Activated CD8-positive, alpha-beta T cell treated with anti-CD3 and anti-CD28 coated beads for 36 hours (primary cell): ENCODE data around the gene DCP1B. TPM values are rescaled to one million over a fixed set of nuclear protein-coding genes. Genes with fewer than 3 reads are reported as not detected.

Experiments used
- ATAC-seq: fragments of 200-7000 bp; cut with Tn5 transposase; one replicate; pipeline ENCODE4 v1.10.0; 2021; ENCODE audit warnings: mild to moderate bottlenecking, moderate library complexity
- CTCF ChIA-PET: fragments of 350-600 bp; sonication (Branson Sonifier 250); formaldehyde crosslinking; loops from one replicate; lab custom pipeline; 2021; ENCODE audit warnings: antibody characterized with exemption; lab: Charles Lee
- POLR2A ChIA-PET: fragments of 350-600 bp; sonication (Branson Sonifier 250); formaldehyde crosslinking; loops from one replicate; lab custom pipeline; 2021; ENCODE audit warnings: antibody characterized with exemption; lab: Charles Lee
- DNase-seq: peaks from one replicate; pipeline ENCODE4 v3.0.0-alpha.2; 2020
- H3K27ac Mint-ChIP-seq: one replicate; pipeline ENCODE4 v1.8.0; 2021; ENCODE audit warnings: mild to moderate bottlenecking, mixed read lengths
- H3K27me3 Mint-ChIP-seq: one replicate; pipeline ENCODE4 v1.8.0; 2021; ENCODE audit warnings: mixed read lengths
- H3K36me3 Mint-ChIP-seq: one replicate; pipeline ENCODE4 v1.8.0; 2021; ENCODE audit warnings: low read depth, mixed read lengths
- H3K4me1 Mint-ChIP-seq: one replicate; pipeline ENCODE4 v1.8.0; 2021; ENCODE audit warnings: low read depth, mixed read lengths
- H3K4me3 Mint-ChIP-seq: one replicate; pipeline ENCODE4 v1.8.0; 2021; ENCODE audit warnings: mild to moderate bottlenecking, moderate library complexity, mixed read lengths
- H3K9me3 Mint-ChIP-seq: one replicate; pipeline ENCODE4 v1.8.0; 2021; ENCODE audit warnings: mixed read lengths
- intact Hi-C: fragments of 100-400 bp; cut with micrococcal nuclease; formaldehyde crosslinking; loops from one replicate; pipeline ENCODE4 v1.10.0; 2022
- total RNA-seq, 2 experiments: library from RNA; stranded (reverse); gene quantifications; one replicate each; pipeline ENCODE4 v1.2.3, GENCODE V29; 2021
- TF ChIP-seq, protein P1 (sequence below): fragments of 200-600 bp; IDR thresholded peaks from one replicate; pipeline ENCODE4 v1.8.0; 2022; ENCODE audit warnings: antibody characterized with exemption, mild to moderate bottlenecking

DCP1B gene
- total RNA-seq, 2 experiments from 2014 or later = 14.2 to 15.7 TPM

DNA sequence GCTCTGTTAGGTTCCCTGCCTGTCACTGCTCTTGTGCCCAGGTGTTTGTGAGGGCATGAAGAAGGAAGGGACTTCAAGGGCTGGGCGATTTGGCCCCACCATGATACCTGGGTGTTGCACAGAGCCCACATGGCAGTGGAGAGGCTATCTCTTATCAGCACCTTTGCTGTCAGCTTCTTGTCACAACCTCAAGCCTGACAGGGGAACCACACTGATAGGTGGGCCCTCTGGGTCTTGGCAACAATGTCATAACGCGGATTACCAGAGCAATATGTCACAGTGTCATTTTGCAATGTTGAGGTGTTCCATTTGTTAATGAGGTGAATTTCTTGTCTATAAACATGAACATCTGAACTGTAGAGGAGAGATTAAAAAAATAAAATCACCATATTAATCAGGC, 25.6 kb upstream of the DCP1B start:
- H3K9me3 Mint-ChIP-seq = no peaks in the 10 kb centered on the region
- peaks cover 24% of the 10 kb centered on the region for H3K27me3 Mint-ChIP-seq
- intact Hi-C loops = no loop called here
- ATAC-seq (no peak), DNase-seq (no peak)
- peaks cover 5% of the 10 kb centered on the region for H3K4me1 Mint-ChIP-seq
- POLR2A ChIA-PET = no interaction called here
- TF ChIP-seq, protein P1, sequence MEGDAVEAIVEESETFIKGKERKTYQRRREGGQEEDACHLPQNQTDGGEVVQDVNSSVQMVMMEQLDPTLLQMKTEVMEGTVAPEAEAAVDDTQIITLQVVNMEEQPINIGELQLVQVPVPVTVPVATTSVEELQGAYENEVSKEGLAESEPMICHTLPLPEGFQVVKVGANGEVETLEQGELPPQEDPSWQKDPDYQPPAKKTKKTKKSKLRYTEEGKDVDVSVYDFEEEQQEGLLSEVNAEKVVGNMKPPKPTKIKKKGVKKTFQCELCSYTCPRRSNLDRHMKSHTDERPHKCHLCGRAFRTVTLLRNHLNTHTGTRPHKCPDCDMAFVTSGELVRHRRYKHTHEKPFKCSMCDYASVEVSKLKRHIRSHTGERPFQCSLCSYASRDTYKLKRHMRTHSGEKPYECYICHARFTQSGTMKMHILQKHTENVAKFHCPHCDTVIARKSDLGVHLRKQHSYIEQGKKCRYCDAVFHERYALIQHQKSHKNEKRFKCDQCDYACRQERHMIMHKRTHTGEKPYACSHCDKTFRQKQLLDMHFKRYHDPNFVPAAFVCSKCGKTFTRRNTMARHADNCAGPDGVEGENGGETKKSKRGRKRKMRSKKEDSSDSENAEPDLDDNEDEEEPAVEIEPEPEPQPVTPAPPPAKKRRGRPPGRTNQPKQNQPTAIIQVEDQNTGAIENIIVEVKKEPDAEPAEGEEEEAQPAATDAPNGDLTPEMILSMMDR = no peak
- H3K4me3 Mint-ChIP-seq = no peak overlapping the region
- no peaks in the 10 kb centered on the region for H3K36me3 Mint-ChIP-seq
- H3K27ac Mint-ChIP-seq = no peak overlapping the region
- CTCF ChIA-PET = no interaction called here

DNA sequence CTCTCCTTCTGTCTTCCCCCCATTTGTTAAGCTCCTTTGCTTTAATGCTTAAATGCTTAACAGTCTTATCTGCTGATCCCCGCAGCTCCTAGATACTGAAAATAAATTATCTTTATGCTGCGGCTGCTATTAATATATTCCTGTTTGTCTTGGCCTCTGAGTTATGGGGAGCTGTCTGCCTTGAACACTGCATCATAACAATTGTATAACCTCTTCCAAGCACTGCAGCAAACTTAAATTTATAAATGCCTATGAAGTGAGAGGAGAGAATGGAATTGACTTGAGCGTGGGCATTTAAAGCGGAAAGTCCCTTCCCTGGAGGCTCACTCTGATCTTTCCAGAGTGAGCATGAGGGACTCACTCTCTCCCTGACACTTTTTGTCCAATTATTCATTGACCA, 23.1 kb upstream of the DCP1B start:
- intact Hi-C loops = no loop called here
- TF ChIP-seq, protein P1 = no peak
- H3K27me3 Mint-ChIP-seq = peaks cover 14% of the 10 kb centered on the region
- POLR2A ChIA-PET = no interaction called here
- DNase-seq (no peak), ATAC-seq (no peak)
- no peaks in the 10 kb centered on the region for H3K4me1 Mint-ChIP-seq
- H3K4me3 Mint-ChIP-seq = no peak overlapping the region
- H3K27ac Mint-ChIP-seq = no peak overlapping the region
- no peaks in the 10 kb centered on the region for H3K9me3 Mint-ChIP-seq
- H3K36me3 Mint-ChIP-seq = no peaks in the 10 kb centered on the region
- CTCF ChIA-PET = interaction anchor here (1.0 to 1.4 kb wide), 2 partner anchors 9 kb away, joined by 3 to 4 read pairs; no protein-coding TSS in a partner anchor

DNA sequence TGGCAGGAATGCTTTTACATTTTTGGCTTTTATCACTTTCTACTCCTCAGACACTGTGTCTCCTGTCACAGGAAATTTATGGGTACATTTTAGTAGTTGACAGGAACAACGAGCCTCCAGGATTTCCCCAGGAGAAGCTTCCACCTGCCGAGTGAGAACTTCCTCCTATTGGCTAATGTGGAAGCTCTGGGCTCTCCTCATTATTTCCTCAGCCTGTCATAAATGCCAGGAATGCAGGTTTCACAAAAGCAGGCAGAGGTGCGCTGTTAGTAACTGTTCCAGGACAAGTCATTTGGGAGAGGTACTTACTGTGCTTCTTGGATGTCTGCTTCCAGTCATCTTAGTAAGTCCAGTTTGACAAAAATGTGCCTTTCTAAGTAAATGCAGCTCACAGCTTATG, 19.1 kb upstream of the DCP1B start:
- ChIA-PET POLR2A (interaction anchor here (0.7 to 0.8 kb wide), 2 partner anchors 10 to 70 kb away, joined by 3 read pairs; no protein-coding TSS in a partner anchor), CTCF (interaction anchor here (0.7 to 1.5 kb wide), 5 partner anchors 11 to 372 kb away, joined by 3 to 8 read pairs (median 3); no protein-coding TSS in a partner anchor)
- no peaks in the 10 kb centered on the region for H3K36me3 Mint-ChIP-seq
- peaks cover 6% of the 10 kb centered on the region for H3K27me3 Mint-ChIP-seq
- TF ChIP-seq, protein P1 = no peak
- H3K4me3 Mint-ChIP-seq = no peak overlapping the region
- H3K4me1 Mint-ChIP-seq = no peaks in the 10 kb centered on the region
- no peaks in the 10 kb centered on the region for H3K9me3 Mint-ChIP-seq
- no peak for DNase-seq
- intact Hi-C loops = no loop called here
- no peak for ATAC-seq
- no peak overlapping the region for H3K27ac Mint-ChIP-seq

DNA sequence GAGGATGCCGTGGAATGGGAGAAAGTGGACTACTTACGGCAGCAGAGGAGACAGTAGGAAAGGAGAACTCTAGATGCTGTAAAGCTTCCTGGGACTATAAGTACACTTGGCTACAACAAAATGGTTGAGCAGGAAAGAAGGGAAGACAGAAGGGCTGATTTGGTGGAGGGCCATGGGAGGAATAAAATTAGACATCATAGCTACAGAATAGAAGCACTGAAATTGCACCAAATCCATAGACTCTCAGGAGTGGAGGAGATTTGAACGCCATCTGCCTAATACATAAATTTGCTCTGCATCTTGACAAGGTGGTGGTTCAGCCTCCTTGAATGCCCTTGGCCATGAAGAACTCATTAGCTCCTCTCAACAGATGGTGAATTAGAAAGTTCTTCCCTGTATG, 16.3 kb upstream of the DCP1B start:
- H3K4me1 Mint-ChIP-seq = no peaks in the 10 kb centered on the region
- CTCF ChIA-PET = interaction anchor here (1.1 to 1.8 kb wide), 4 partner anchors 8 to 19 kb away, joined by 3 to 5 read pairs (median 4); no protein-coding TSS in a partner anchor
- TF ChIP-seq, protein P1 = no peak
- no peak overlapping the region for H3K27ac Mint-ChIP-seq
- ATAC-seq (no peak), DNase-seq (no peak)
- POLR2A ChIA-PET = interaction anchor here (0.6 kb wide), 1 partner anchor 49 kb away, joined by 4 read pairs; no protein-coding TSS in a partner anchor
- intact Hi-C loops = no loop called here
- H3K27me3 Mint-ChIP-seq = peaks cover 7% of the 10 kb centered on the region
- no peaks in the 10 kb centered on the region for H3K9me3 Mint-ChIP-seq
- no peak overlapping the region for H3K4me3 Mint-ChIP-seq
- no peaks in the 10 kb centered on the region for H3K36me3 Mint-ChIP-seq

DNA sequence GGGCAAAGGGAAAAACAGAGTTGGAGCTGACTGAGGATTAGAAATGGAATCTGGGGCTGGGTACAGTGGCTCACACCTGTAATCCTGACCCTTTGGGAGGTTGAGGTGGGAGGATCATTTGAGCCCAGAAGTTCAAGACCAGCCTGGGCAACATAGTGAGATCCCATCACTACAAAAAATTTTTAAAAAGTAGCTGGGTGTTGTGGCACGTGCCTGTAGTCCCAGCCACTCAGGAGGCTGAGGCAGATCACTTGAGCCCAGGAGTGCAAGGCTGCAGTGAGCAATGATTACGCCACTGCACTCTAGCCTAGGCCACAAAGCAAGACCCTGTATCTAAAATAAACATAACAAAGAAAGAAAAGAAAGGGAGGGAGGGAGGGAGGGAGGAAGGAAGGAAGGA, 14.9 kb upstream of the DCP1B start:
- H3K27ac Mint-ChIP-seq = no peak overlapping the region
- ChIA-PET CTCF (interaction anchor here (1.2 to 2.0 kb wide), 4 partner anchors 15 to 26 kb away, joined by 3 to 7 read pairs (median 5); partner anchors contain the start of gene DCP1B), POLR2A (no interaction called here)
- intact Hi-C loops = no loop called here
- H3K27me3 Mint-ChIP-seq = peaks cover 7% of the 10 kb centered on the region
- H3K4me3 Mint-ChIP-seq = no peak overlapping the region
- no peaks in the 10 kb centered on the region for H3K4me1 Mint-ChIP-seq
- no peak for DNase-seq
- TF ChIP-seq, protein P1 = no peak
- H3K36me3 Mint-ChIP-seq = no peaks in the 10 kb centered on the region
- ATAC-seq = no peak
- H3K9me3 Mint-ChIP-seq = no peaks in the 10 kb centered on the region
